Measurements from ENCODE around the gene CLTA. TPM values are rescaled to one million over a fixed set of nuclear protein-coding genes. Genes with fewer than 3 reads are reported as not detected.

The CLTA gene
- total and polyA plus RNA-seq, 2 donors (not counting 3 experiments of a cell fraction or from before 2014, with no cell fraction given), result 229 to 317 TPM

GRCh38 chr9:36210722-36211121 is 20.0 kb downstream of the CLTA start:
- ChIA-PET CTCF (no interaction called here), POLR2A (no interaction called here)
- Histone ChIP-seq H3K4me3 (replicated peaks in 1 of 3; ENCODE audit: insufficient read depth in 1 of 3, low read depth in 1 of 3, low read length in 3 of 3) (no peak overlapping the region), H3K9me3 (replicated peaks; ENCODE audit: control insufficient read depth, insufficient read depth, low read length) (no peaks in the 10 kb centered on the region), H3K27ac (ENCODE audit: insufficient read depth, low read depth, low read length) (no peak overlapping the region), H3K79me2 (ENCODE audit: control insufficient read depth, insufficient read depth, low read length) (peaks cover 57% of the 10 kb centered on the region), H3K27me3 (ENCODE audit: control insufficient read depth in 2 of 2, insufficient read depth in 2 of 2, low read length in 2 of 2) (no peaks in the 10 kb centered on the region), H3K9ac (replicated peaks; ENCODE audit: extremely low read depth, insufficient read depth, low read length) (no peak overlapping the region), H3K4me1 (ENCODE audit: control insufficient read depth, extremely low read depth, insufficient read depth, low read length) (peaks cover 34% of the 10 kb centered on the region), H3K36me3 (ENCODE audit: control insufficient read depth in 2 of 2, extremely low read depth in 1 of 2, insufficient read depth in 2 of 2, low read length in 2 of 2) (peaks cover 42 to 57% of the 10 kb centered on the region in 2 experiments), H2AFZ (ENCODE audit: low read depth, low read length) (no peak overlapping the region), H3K4me2 (ENCODE audit: insufficient read depth, low read length) (no peak overlapping the region), H3K9me1 (replicated peaks; ENCODE audit: control insufficient read depth, extremely low read depth, insufficient read depth, low read length) (no peaks in the 10 kb centered on the region), H4K20me1 (replicated peaks; ENCODE audit: control insufficient read depth, extremely low read depth, insufficient read depth, low read length) (no peaks in the 10 kb centered on the region)
- dilution Hi-C loops (cut with MboI; ENCODE audit: extremely low pct_ligation_motif_present, low sequenced_read_pairs), result no loop called here
- TF ChIP-seq MAX (IDR thresholded peaks at IDR 0.05; ENCODE audit: insufficient read depth, insufficient read length) (no peak), EZH2 (IDR thresholded peaks at IDR 0.05; ENCODE audit: borderline replicate concordance, low read depth, low read length, severe bottlenecking) (no peak), JUN (IDR thresholded peaks at IDR 0.05; ENCODE audit: borderline replicate concordance, insufficient read depth, insufficient read length, low read depth) (no peak), FOS (IDR thresholded peaks at IDR 0.05; ENCODE audit: borderline replicate concordance, insufficient read depth, low read length) (no peak), POLR2A (IDR thresholded peaks at IDR 0.05; ENCODE audit: low read depth, low read length) (no peak), MYC (IDR thresholded peaks at IDR 0.05; ENCODE audit: low read depth, low read length) (no peak), GATA2 (IDR thresholded peaks at IDR 0.05; ENCODE audit: insufficient read depth, insufficient read length, low read depth, low read length) (no peak), POLR2AphosphoS5 (IDR thresholded peaks at IDR 0.05; ENCODE audit: insufficient read depth, low read depth, low read length) (no peak)
- TF ChIP-seq, protein P1, sequence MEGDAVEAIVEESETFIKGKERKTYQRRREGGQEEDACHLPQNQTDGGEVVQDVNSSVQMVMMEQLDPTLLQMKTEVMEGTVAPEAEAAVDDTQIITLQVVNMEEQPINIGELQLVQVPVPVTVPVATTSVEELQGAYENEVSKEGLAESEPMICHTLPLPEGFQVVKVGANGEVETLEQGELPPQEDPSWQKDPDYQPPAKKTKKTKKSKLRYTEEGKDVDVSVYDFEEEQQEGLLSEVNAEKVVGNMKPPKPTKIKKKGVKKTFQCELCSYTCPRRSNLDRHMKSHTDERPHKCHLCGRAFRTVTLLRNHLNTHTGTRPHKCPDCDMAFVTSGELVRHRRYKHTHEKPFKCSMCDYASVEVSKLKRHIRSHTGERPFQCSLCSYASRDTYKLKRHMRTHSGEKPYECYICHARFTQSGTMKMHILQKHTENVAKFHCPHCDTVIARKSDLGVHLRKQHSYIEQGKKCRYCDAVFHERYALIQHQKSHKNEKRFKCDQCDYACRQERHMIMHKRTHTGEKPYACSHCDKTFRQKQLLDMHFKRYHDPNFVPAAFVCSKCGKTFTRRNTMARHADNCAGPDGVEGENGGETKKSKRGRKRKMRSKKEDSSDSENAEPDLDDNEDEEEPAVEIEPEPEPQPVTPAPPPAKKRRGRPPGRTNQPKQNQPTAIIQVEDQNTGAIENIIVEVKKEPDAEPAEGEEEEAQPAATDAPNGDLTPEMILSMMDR (IDR thresholded peaks at IDR 0.05; ENCODE audit: extremely low read depth in 1 of 2, insufficient read depth in 1 of 2, low read depth in 1 of 2, low read length in 2 of 2), result no peak
- intact Hi-C loops (cut with micrococcal nuclease), result no loop called here
- BruUV-seq (replicated peaks), result no TSS peak
- FAIRE-seq (no peak), DNase-seq (ENCODE audit: low read depth, low spot score) (no peak)

Data from endothelial cell of umbilical vein (primary cell).